K562 (cell line): ENCODE results near the gene SRP54. TPM values are rescaled to one million over a fixed set of nuclear protein-coding genes. Genes with fewer than 3 reads are reported as not detected.

ENCODE experiments used
- BMI1 ChIP-seq: fragments of 150-350 bp; IDR thresholded peaks from 2 replicates; pipeline ENCODE4 v1.6.1; 2014; ENCODE audit warnings: low read length
- CEBPG ChIP-seq, 3 experiments: fragments of 200-800 bp in 1 of 3; sonication (Bioruptor generic) in 1 of 3; sonication (generic) in 1 of 3; formaldehyde crosslinking in 1 of 3; IDR thresholded peaks in 2 of 3; conservative IDR thresholded peaks in 1 of 3; 2 replicates each; pipeline versions ENCODE4 v1.6.1 to v1.8.0; 2016 to 2022; ENCODE audit warnings: missing compliant biosample characterization in 2 of 3, missing genetic modification characterization in 2 of 3, mild to moderate bottlenecking in 1 of 3, missing genetic modification reagents in 1 of 3
- EP400 ChIP-seq: fragments of 450-650 bp; IDR thresholded peaks from 2 replicates; pipeline ENCODE4 v1.6.1; 2017; ENCODE audit warnings: antibody characterized with exemption, mild to moderate bottlenecking, moderate library complexity
- ETS2 ChIP-seq: IDR thresholded peaks from 2 replicates; pipeline ENCODE4 v1.6.1; 2016; ENCODE audit warnings: borderline replicate concordance, missing genetic modification characterization, mild to moderate bottlenecking, moderate library complexity, missing compliant biosample characterization; ENCODE audit not compliant: poor library complexity, severe bottlenecking
- FOXK1 ChIP-seq: sonication (generic); formaldehyde crosslinking; IDR thresholded peaks from 2 replicates; pipeline ENCODE4 v1.8.0; 2022; ENCODE audit warnings: missing genetic modification reagents, mild to moderate bottlenecking, borderline replicate concordance
- GABPA ChIP-seq: fragments of 200-800 bp; sonication (Bioruptor generic); conservative IDR thresholded peaks from 2 replicates; pipeline ENCODE4 v1.6.1; 2016; ENCODE audit warnings: low read depth, missing genetic modification characterization, missing compliant biosample characterization
- HDAC1 ChIP-seq, 2 experiments: fragments of 450-650 bp; IDR thresholded peaks; 2 replicates each; pipeline ENCODE4 v1.6.1; 2016 to 2017; ENCODE audit warnings: inconsistent platforms in 1 of 2, mild to moderate bottlenecking in 1 of 2, moderate library complexity in 1 of 2
- KLF13 ChIP-seq: fragments of 450-650 bp; IDR thresholded peaks from 2 replicates; pipeline ENCODE4 v1.6.1; 2016; ENCODE audit warnings: missing genetic modification characterization, low read depth, mild to moderate bottlenecking, missing compliant biosample characterization, moderate library complexity, borderline replicate concordance
- NRF1 ChIP-seq, 2 experiments: fragments of 450-650 bp; IDR thresholded peaks in 1 of 2; conservative IDR thresholded peaks in 1 of 2; 2 replicates each; pipeline ENCODE4 v1.6.1; 2014; ENCODE audit warnings: mild to moderate bottlenecking in 2 of 2
- RAD21 ChIP-seq, 2 experiments: fragments of 250-450 bp in 1 of 2; fragments of 450-650 bp in 1 of 2; sonication (Bioruptor Pico) in 1 of 2; formaldehyde crosslinking in 1 of 2; IDR thresholded peaks in 1 of 2; conservative IDR thresholded peaks in 1 of 2; 2 replicates each; pipeline versions ENCODE4 v1.4.0 to v1.8.0; 2020 to 2022; ENCODE audit warnings: mild to moderate bottlenecking in 2 of 2, moderate library complexity in 1 of 2
- SP1 ChIP-seq: sonication (generic); formaldehyde crosslinking; IDR thresholded peaks from 2 replicates; pipeline ENCODE4 v1.8.1; 2022; ENCODE audit warnings: mild to moderate bottlenecking, missing genetic modification reagents
- TFAM ChIP-seq: fragments of 250-450 bp; sonication (Bioruptor Pico); conservative IDR thresholded peaks from 2 replicates; pipeline ENCODE4 v1.5.0; 2021; ENCODE audit warnings: mild to moderate bottlenecking, moderate library complexity
- ZBTB40 ChIP-seq, 2 experiments: fragments of 450-650 bp in 1 of 2; sonication (generic) in 1 of 2; formaldehyde crosslinking in 1 of 2; IDR thresholded peaks; 2 replicates each; pipeline versions ENCODE4 v1.7.1 to v1.9.0; 2016 to 2022; ENCODE audit warnings: inconsistent platforms in 1 of 2, mild to moderate bottlenecking in 1 of 2, missing genetic modification reagents in 1 of 2
- ZBTB7A ChIP-seq: IDR thresholded peaks from 2 replicates; pipeline ENCODE4 v1.6.1; 2011; ENCODE audit warnings: low read depth, mild to moderate bottlenecking, low read length, moderate library complexity, borderline replicate concordance; ENCODE audit not compliant: control insufficient read depth
- ZC3H11A ChIP-seq: IDR thresholded peaks from 2 replicates; pipeline ENCODE4 v1.6.1; 2012; ENCODE audit warnings: low read depth, low read length, improper control_type of control experiment
- polyA plus RNA-seq, 8 experiments: library from polyadenylated mRNA; depleted of rRNA in 4 of 8; stranded (reverse) in 5 of 8; unstranded in 3 of 8; fragments of >200 nt; fragmentation: Nextera tagmentation in 2 of 8; fragmentation: Illumina TruSeq in 1 of 8; extraction: Ambion mirVana in 2 of 8; extraction: Trizol in 1 of 8; gene quantifications; 2 replicates each; pipeline versions ENCODE4 v1.2.1 to v1.2.3, GENCODE V29; 2011 to 2014; ENCODE audit warnings: inconsistent platforms in 1 of 8, missing spikeins in 1 of 8
- total RNA-seq, 7 experiments: library from RNA; depleted of rRNA in 6 of 7; stranded (reverse); fragments of >200 nt in 6 of 7; fragmentation: Illumina TruSeq in 2 of 7; extraction: Trizol in 2 of 7; gene quantifications; 2 replicates each; pipeline versions ENCODE4 v1.2.1 to v1.2.3, GENCODE V29; 2011 to 2021; ENCODE audit warnings: low replicate concordance in 1 of 7
- TF ChIP-seq, protein P1 (sequence below): sonication (generic); formaldehyde crosslinking; IDR thresholded peaks from 2 replicates; pipeline ENCODE4 v1.8.0; 2022; ENCODE audit warnings: mild to moderate bottlenecking, missing genetic modification reagents

Gene SRP54
- total and polyA plus RNA-seq, 9 of the 15 experiments (the other 6 are each of a cell fraction or from before 2014, with no cell fraction given) = 28.6 to 69.8 (median 51.7) TPM

DNA sequence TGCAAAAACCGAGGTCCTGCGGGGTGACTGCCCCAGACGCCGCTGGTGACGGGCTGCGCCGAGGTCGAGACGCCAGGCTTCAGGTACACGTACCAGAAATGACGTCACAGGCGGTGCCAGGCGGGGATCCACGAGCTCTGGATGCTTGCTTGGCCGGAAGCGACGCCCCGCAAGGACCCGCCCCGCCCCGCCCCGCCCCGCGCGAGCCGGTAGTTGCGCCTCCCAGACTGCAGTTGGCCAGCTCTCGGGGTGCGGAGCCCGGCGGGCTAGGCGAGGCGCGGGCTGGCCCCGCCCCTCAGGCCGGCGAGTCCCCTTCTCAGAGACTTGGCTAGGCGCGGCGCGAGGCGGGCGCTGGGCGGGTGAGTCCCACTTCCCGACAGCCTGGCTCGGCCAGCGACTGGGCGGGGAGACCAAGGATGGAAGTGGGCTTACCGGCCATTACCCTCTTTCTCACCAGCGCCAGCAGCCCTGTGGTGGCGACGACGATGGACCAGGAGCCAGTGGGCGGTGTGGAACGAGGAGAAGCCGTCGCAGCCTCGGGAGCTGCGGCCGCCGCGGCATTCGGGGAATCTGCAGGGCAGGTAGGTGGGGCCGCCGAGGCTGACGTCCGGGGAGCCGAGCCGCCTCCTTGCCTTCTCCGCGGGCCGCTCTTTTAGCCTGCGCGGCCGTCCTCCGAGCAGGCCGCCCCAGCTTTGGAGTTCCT lies 63.4 kb downstream of the SRP54 start, which contains the start of gene FAM177A1 (continued):
- TF ChIP-seq ZC3H11A = no peak
- no peak for TF ChIP-seq CEBPG (CRISPR knock-in tag; IDR thresholded peaks at IDR 0.05)
- no peak for TF ChIP-seq CEBPG (tag; conservative IDR thresholded peaks at IDR 0.05 in 1 of 2, IDR thresholded peaks at IDR 0.05 in 1 of 2)
- TF ChIP-seq KLF13 (tag) = peak; percentile 42; the same call in 1 of the 2 replicates
- peak; percentile 89 for TF ChIP-seq GABPA (tag)
- no peak for TF ChIP-seq FOXK1 (CRISPR knock-in tag)
- no peak for TF ChIP-seq TFAM (CRISPR knock-in tag)
- TF ChIP-seq RAD21 (CRISPR knock-in tag; conservative IDR thresholded peaks at IDR 0.05 in 1 of 2, IDR thresholded peaks at IDR 0.05 in 1 of 2) = no peak
- no peak for TF ChIP-seq ETS2 (tag)
- peak; percentile 37; the same call in 1 of the 2 replicates for TF ChIP-seq ZBTB7A
- peak; percentile 82; the same call in 1 of the 2 replicates for TF ChIP-seq EP400
- peak in 1 of 2 experiments; percentile 42; a peak in 1 of 4 replicates for TF ChIP-seq HDAC1 (IDR thresholded peaks at IDR 0.05)
- TF ChIP-seq SP1 (CRISPR knock-in tag) = peak; percentile 65
- peak; percentile 51; the same call in 1 of the 2 replicates for TF ChIP-seq ZBTB40 (IDR thresholded peaks at IDR 0.05)
- TF ChIP-seq ZBTB40 (CRISPR knock-in tag; IDR thresholded peaks at IDR 0.05) = no peak
- TF ChIP-seq, protein P1, sequence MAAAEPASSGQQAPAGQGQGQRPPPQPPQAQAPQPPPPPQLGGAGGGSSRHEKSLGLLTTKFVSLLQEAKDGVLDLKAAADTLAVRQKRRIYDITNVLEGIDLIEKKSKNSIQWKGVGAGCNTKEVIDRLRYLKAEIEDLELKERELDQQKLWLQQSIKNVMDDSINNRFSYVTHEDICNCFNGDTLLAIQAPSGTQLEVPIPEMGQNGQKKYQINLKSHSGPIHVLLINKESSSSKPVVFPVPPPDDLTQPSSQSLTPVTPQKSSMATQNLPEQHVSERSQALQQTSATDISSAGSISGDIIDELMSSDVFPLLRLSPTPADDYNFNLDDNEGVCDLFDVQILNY (CRISPR knock-in tag) = peak; percentile 64; the same call in 1 of the 2 replicates
- TF ChIP-seq NRF1 (conservative IDR thresholded peaks at IDR 0.05 in 1 of 2, IDR thresholded peaks at IDR 0.05 in 1 of 2) = peak; percentile 69 to 75
- TF ChIP-seq BMI1 = no peak
